ENCODE measurements around the gene MGAT4A. TPM values are rescaled to one million over a fixed set of nuclear protein-coding genes. Genes with fewer than 3 reads are reported as not detected.

MGAT4A gene
- total RNA-seq, 4 donors from 2014 or later, result 4.2 to 14.1 (median 12.2) TPM

- DNase-seq, result no peak
- intact Hi-C loops (cut with DNase I; ENCODE audit: low total_unique reads) (loop anchor here (10.0 kb wide), 1 partner anchor 421 kb away; the partner anchor contains the start of genes LIPT1 and TSGA10), in situ Hi-C loops (cut with MboI; ENCODE audit: low sequenced_read_pairs in 4 of 4) (no loop called here)
Measured at GRCh38 chr2:98734162-98734561, 3.2 kb upstream of the MGAT4A start.

GRCh38 chr2:98732430-98733051, 1.6 kb upstream of the MGAT4A start:
- ATAC-seq (no peak), DNase-seq (no peak)
- Histone ChIP-seq H3K36me3 (no peaks in the 10 kb centered on the region), H3K9me3 (no peaks in the 10 kb centered on the region), H3K27me3 (no peaks in the 10 kb centered on the region), H3K4me3 (no peak overlapping the region), H3K27ac (peak overlapping the region in 1 of 4 donors; percentile 92), H3K4me1 (peaks cover 14 to 15% of the 10 kb centered on the region in 2 donors)
- in situ Hi-C loops (cut with MboI; ENCODE audit: low sequenced_read_pairs in 4 of 4) (no loop called here), intact Hi-C loops (cut with DNase I; ENCODE audit: low total_unique reads) (loop anchor here (10.0 kb wide), 1 partner anchor 422 kb away; the partner anchor contains the start of genes LIPT1 and TSGA10)
- TF ChIP-seq CTCF (IDR thresholded peaks at IDR 0.05 in 4 of 5, conservative IDR thresholded peaks at IDR 0.05 in 1 of 5), result no peak
- no peak for TF ChIP-seq POLR2A (IDR thresholded peaks at IDR 0.05)

More at GRCh38 chr2:98734162-98734561, 3.2 kb upstream of the MGAT4A start:
- H3K4me3 ChIP-seq, result no peak overlapping the region
- H3K36me3 ChIP-seq, result no peaks in the 10 kb centered on the region
- H3K9me3 ChIP-seq, result no peaks in the 10 kb centered on the region
- ATAC-seq, result no peak
- peaks cover 9 to 10% of the 10 kb centered on the region in 2 donors for H3K4me1 ChIP-seq
- no peaks in the 10 kb centered on the region for H3K27me3 ChIP-seq
- TF ChIP-seq POLR2A (IDR thresholded peaks at IDR 0.05) (no peak), CTCF (IDR thresholded peaks at IDR 0.05 in 4 of 5, conservative IDR thresholded peaks at IDR 0.05 in 1 of 5) (no peak)
- H3K27ac ChIP-seq, result no peak overlapping the region

- TF ChIP-seq CTCF (IDR thresholded peaks at IDR 0.05 in 4 of 5, conservative IDR thresholded peaks at IDR 0.05 in 1 of 5) (no peak), POLR2A (IDR thresholded peaks at IDR 0.05) (no peak)
- intact Hi-C loops (cut with DNase I; ENCODE audit: low total_unique reads), result loop anchor here (2.0 to 10.0 kb wide), 2 partner anchors 123 to 423 kb away; partner anchors contain the start of genes COA5, LIPT1, TSGA10 and UNC50
- peak; percentile 3 to 4 for ATAC-seq
- no peaks in the 10 kb centered on the region for H3K36me3 ChIP-seq
- no peaks in the 10 kb centered on the region for H3K9me3 ChIP-seq
- no peak for DNase-seq
- peak overlapping the region; percentile 76 to 92 (median 88) for H3K27ac ChIP-seq
- peak overlapping the region; percentile 58 to 86 (median 65) for H3K4me3 ChIP-seq
- no peaks in the 10 kb centered on the region for H3K27me3 ChIP-seq
- in situ Hi-C loops (cut with MboI; ENCODE audit: low sequenced_read_pairs in 4 of 4), result no loop called here
- peaks cover 18 to 19% of the 10 kb centered on the region in 2 donors for H3K4me1 ChIP-seq
Measured at GRCh38 chr2:98731894-98732349, 990 bp upstream of the MGAT4A start.

GRCh38 chr2:98730707-98731040, 258 bp downstream of the MGAT4A start:
- in situ Hi-C loops (cut with MboI; ENCODE audit: low sequenced_read_pairs in 4 of 4) (no loop called here), intact Hi-C loops (cut with DNase I; ENCODE audit: low total_unique reads) (loop anchor here (2.0 to 10.0 kb wide), 2 partner anchors 122 to 424 kb away; partner anchors contain the start of genes COA5, LIPT1, TSGA10 and UNC50)
- H3K27me3 ChIP-seq, result no peaks in the 10 kb centered on the region
- TF ChIP-seq POLR2A (IDR thresholded peaks at IDR 0.05) (no peak), CTCF (IDR thresholded peaks at IDR 0.05 in 4 of 5, conservative IDR thresholded peaks at IDR 0.05 in 1 of 5) (peak in 3 of 5 experiments; percentile 6 to 33 (median 17))
- H3K4me1 ChIP-seq, result peaks cover 18 to 25% of the 10 kb centered on the region in 2 donors
- ATAC-seq (peak; percentile 67 to 69), DNase-seq (peak; percentile 43 to 45)
- H3K4me3 ChIP-seq, result peak overlapping the region; percentile 70 to 86 (median 74)
- H3K9me3 ChIP-seq, result no peaks in the 10 kb centered on the region
- H3K27ac ChIP-seq, result peak overlapping the region; percentile 70 to 82 (median 78)
- H3K36me3 ChIP-seq, result no peaks in the 10 kb centered on the region

All from gastrocnemius medialis (tissue), 4 donors.